Thoracic aorta (tissue), 2 donors: ENCODE results near the gene PGM5. TPM values are rescaled to one million over a fixed set of nuclear protein-coding genes. Genes with fewer than 3 reads are reported as not detected.

Experiments
- ATAC-seq: fragments of 150-250 bp; one replicate; pipeline ENCODE4 v1.8.0; 2017; ENCODE audit warnings: low read depth; ENCODE audit not compliant: insufficient number of reproducible peaks, low FRiP score
- DNase-seq: peaks from one replicate; pipeline ENCODE4 v3.0.0-alpha.2; 2020; ENCODE audit warnings: low spot score
- H3K27ac ChIP-seq, 2 donors: fragments of 200-600 bp; sonication (generic); 1 replicate in 1 of 2; 2 replicates in 1 of 2; pipeline ENCODE4 v1.5.1; 2016; ENCODE audit warnings: mild to moderate bottlenecking in 2 of 2, moderate library complexity in 2 of 2
- H3K27me3 ChIP-seq: fragments of 200-600 bp; sonication (generic); replicated peaks from 2 replicates; pipeline ENCODE4 v1.6.0; 2016; ENCODE audit warnings: mild to moderate bottlenecking; ENCODE audit not compliant: insufficient read depth
- H3K36me3 ChIP-seq: fragments of 200-600 bp; sonication (generic); one replicate; pipeline ENCODE4 v1.5.1; 2016
- H3K4me1 ChIP-seq, 2 donors: fragments of 200-600 bp; sonication (generic); 1 replicate in 1 of 2; 2 replicates in 1 of 2; pipeline versions ENCODE4 v1.5.1 to v1.6.0; 2016; ENCODE audit warnings: low read depth in 2 of 2, mild to moderate bottlenecking in 1 of 2; ENCODE audit not compliant: control insufficient read depth in 1 of 2
- H3K4me3 ChIP-seq: fragments of 200-600 bp; sonication (generic); 2 replicates; pipeline ENCODE4 v1.5.1; 2016; ENCODE audit warnings: mild to moderate bottlenecking
- H3K9me3 ChIP-seq: fragments of 200-600 bp; sonication (generic); 2 replicates; pipeline ENCODE4 v1.5.1; 2016
- total RNA-seq, 2 donors: library from RNA; depleted of rRNA; stranded (reverse); fragments of >200 nt; gene quantifications; one replicate each; pipeline versions ENCODE4 v1.1.0 to v1.2.3, GENCODE V29; 2016
- TF ChIP-seq, protein P1 (sequence below): fragments of 200-600 bp; sonication (generic); IDR thresholded peaks from one replicate; pipeline ENCODE4 v1.5.1; 2019; ENCODE audit warnings: antibody characterized with exemption

The PGM5 gene
- total RNA-seq, 2 donors from 2014 or later, result 79.3 to 94.1 TPM

DNA sequence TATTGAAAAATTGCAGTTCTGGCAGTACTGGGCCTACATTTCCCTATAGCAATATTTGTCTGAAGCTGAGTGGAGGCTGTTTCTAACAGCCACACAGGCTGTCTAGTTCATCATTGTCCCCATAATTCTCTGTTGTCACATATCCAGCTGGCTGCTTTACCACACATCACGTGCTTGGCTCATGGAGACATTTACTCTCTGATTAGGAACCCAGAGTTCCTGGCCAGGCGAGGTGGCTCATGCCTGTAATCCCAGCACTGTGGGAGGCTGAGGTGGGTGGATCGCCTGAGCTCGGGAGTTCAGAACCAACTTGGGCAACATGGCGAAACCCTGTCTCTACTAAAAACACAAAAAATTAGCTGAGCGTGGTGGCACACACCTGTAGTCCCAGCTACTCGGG, 81.4 kb downstream of the PGM5 start:
- no peaks in the 10 kb centered on the region for H3K27me3 ChIP-seq
- peaks cover 6% of the 10 kb centered on the region for H3K9me3 ChIP-seq
- H3K27ac ChIP-seq, result peak overlapping the region in 1 of 2 donors; percentile 52
- DNase-seq (peak; percentile 15), ATAC-seq (peak; percentile 82)
- no peaks in the 10 kb centered on the region for H3K36me3 ChIP-seq
- TF ChIP-seq, protein P1, sequence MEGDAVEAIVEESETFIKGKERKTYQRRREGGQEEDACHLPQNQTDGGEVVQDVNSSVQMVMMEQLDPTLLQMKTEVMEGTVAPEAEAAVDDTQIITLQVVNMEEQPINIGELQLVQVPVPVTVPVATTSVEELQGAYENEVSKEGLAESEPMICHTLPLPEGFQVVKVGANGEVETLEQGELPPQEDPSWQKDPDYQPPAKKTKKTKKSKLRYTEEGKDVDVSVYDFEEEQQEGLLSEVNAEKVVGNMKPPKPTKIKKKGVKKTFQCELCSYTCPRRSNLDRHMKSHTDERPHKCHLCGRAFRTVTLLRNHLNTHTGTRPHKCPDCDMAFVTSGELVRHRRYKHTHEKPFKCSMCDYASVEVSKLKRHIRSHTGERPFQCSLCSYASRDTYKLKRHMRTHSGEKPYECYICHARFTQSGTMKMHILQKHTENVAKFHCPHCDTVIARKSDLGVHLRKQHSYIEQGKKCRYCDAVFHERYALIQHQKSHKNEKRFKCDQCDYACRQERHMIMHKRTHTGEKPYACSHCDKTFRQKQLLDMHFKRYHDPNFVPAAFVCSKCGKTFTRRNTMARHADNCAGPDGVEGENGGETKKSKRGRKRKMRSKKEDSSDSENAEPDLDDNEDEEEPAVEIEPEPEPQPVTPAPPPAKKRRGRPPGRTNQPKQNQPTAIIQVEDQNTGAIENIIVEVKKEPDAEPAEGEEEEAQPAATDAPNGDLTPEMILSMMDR, result no peak
- no peak overlapping the region for H3K4me3 ChIP-seq
- peaks cover 8 to 25% of the 10 kb centered on the region in 2 donors for H3K4me1 ChIP-seq

DNA sequence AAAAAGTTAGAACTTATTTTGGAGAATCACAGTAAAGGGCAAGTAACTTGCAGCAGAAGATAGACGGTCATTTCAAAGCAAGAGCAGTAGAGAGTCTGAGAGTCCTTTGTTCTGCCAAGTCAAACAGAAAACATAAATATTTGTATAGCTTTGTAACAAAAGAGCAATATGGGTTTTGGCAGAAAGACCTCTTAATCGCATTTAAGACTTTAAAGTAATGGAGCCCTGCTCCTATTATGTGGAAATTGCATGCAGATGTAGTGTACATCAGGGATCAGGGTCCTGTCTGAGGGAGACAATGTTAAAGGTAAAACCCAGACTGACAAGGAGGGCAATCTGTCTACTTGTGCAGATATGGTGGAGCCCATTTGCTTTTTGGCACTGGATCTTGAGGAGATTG, 87.2 kb downstream of the PGM5 start:
- no peak overlapping the region for H3K27ac ChIP-seq

DNA sequence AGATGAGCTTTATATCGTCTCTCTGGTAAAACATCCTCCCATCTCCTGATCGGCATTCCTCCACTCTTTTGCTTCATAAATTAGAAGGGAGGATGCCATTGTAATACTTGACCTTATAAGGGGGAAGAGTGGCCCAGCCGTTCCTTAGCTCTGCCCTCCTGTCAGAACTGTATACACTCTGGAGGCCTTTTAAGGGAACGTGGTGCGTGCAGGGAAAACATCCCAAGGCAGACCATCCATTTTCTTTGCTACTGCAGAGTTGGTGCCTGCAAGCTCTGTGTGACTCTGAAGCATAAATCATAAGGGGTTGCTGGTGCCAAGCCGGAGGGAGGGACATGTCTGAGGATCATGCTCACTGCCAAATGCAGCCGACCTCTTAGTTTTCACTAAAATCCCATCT, 90.4 kb downstream of the PGM5 start:
- TF ChIP-seq, protein P1, result no peak
- Histone ChIP-seq H3K36me3 (no peaks in the 10 kb centered on the region), H3K4me3 (peak overlapping the region; percentile 47), H3K27me3 (no peaks in the 10 kb centered on the region), H3K4me1 (peaks cover 20 to 54% of the 10 kb centered on the region in 2 donors), H3K9me3 (peaks cover under 1% of the 10 kb centered on the region), H3K27ac (peak overlapping the region; percentile 56 to 78)
- DNase-seq, result no peak
- peak; percentile 39 for ATAC-seq

More for the DNA sequence above, 87.2 kb downstream of the PGM5 start:
- H3K9me3 ChIP-seq, result peaks cover 6% of the 10 kb centered on the region
- ATAC-seq (no peak), DNase-seq (no peak)
- no peaks in the 10 kb centered on the region for H3K36me3 ChIP-seq
- H3K4me3 ChIP-seq, result no peak overlapping the region
- peaks cover 20 to 51% of the 10 kb centered on the region in 2 donors for H3K4me1 ChIP-seq
- no peaks in the 10 kb centered on the region for H3K27me3 ChIP-seq
- TF ChIP-seq, protein P1, result no peak

DNA sequence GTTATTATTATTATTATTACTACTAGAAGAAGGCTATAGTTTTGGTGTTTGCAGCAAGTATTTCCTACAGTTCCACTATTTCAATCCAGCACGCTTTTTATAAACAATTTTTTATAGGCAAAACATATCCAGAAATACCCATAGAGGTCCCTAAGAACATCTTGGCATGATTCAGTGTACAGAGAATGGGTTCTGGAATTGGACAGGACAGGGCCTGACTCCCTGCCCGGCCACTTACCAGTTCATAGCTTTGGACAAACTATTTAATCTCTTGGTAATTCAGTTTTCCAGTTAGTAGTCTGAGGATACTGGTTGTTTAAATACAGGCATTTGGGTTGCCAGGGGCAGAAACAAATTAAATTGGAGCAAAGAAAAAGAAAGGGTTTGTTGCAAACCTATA, 91.2 kb downstream of the PGM5 start:
- TF ChIP-seq, protein P1, result no peak
- ATAC-seq, result no peak

DNA sequence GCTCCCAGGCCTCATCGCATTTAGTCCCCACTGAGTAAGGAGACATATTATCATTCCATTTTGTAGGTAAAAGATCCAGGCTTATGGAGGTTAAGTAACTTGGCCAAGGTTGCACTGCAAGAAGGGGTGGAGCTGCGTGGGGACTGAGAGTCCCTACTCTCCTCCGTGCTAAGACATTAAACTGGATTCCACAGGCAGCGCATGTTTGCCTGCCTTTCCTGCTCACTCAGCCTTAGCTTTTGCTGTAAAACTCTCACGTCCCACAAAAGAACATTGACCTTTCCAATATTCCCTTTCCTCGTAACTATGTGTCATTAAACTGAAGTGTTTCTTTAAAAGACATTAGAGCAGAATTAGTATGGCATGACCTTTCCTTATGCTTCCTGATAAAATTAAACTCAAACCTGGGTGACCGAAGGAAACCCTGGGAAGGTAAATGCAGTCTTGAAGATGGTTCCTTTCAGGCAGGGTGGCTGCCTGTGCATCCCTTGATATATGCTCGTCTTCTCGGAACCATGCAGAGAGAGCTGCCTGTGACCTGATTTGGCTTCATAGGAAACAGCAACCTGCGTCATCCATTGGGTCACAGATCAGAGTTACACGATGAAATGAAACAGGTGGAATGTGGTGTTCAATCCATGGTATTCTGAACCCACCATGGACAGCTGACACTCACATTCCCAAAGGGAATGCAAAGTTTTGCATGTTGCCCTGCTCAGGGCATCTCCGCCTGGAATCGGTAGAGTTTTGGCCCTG, 98.3 kb downstream of the PGM5 start:
- Histone ChIP-seq H3K9me3 (no peaks in the 10 kb centered on the region), H3K36me3 (no peaks in the 10 kb centered on the region), H3K27ac (peak overlapping the region in 1 of 2 donors; percentile 0), H3K27me3 (no peaks in the 10 kb centered on the region), H3K4me1 (peaks cover 4 to 38% of the 10 kb centered on the region in 2 donors), H3K4me3 (no peak overlapping the region)
- DNase-seq, result no peak
- ATAC-seq, result no peak
- TF ChIP-seq, protein P1, result no peak

More for the DNA sequence above, 91.2 kb downstream of the PGM5 start:
- H3K4me3 ChIP-seq, result peak overlapping the region; percentile 47
- H3K27ac ChIP-seq, result peak overlapping the region; percentile 56 to 78
- no peaks in the 10 kb centered on the region for H3K9me3 ChIP-seq
- H3K4me1 ChIP-seq, result peaks cover 20 to 62% of the 10 kb centered on the region in 2 donors
- DNase-seq, result no peak
- no peaks in the 10 kb centered on the region for H3K27me3 ChIP-seq
- no peaks in the 10 kb centered on the region for H3K36me3 ChIP-seq
